8988T (cell line): ENCODE data around the gene KY.

ENCODE experiments used
- DNase-seq: peaks from one replicate; pipeline ENCODE4 v3.0.0; 2011

Gene KY

GRCh38 chr3:134618478-134619300 is 32.1 kb downstream of the KY start:
- DNase-seq, result no peak

- no peak for DNase-seq
Measured at GRCh38 chr3:134617608-134618477, 33.0 kb downstream of the KY start.

- DNase-seq, result no peak
Measured at GRCh38 chr3:134615743-134616142, 35.1 kb downstream of the KY start.

DNA sequence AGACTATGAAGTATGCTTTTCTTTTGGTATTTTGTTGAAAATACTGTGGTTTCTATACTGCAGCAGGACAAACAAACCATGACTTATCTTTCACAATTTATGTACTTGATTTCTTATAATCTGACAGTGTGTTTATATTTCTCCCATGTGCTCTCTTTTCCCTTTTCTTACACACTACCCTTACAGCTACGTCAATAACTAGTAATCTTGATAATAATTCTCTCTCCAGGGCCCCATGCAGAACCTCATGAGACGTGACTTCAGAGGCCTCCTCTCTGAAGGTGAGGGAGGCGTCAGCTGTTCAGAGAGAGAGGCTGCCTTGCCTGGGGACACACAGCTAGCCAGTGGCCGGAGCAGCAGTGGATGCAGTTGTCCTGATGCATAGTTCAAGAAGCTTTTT is 35.9 kb downstream of the KY start:
- DNase-seq, result no peak

DNA sequence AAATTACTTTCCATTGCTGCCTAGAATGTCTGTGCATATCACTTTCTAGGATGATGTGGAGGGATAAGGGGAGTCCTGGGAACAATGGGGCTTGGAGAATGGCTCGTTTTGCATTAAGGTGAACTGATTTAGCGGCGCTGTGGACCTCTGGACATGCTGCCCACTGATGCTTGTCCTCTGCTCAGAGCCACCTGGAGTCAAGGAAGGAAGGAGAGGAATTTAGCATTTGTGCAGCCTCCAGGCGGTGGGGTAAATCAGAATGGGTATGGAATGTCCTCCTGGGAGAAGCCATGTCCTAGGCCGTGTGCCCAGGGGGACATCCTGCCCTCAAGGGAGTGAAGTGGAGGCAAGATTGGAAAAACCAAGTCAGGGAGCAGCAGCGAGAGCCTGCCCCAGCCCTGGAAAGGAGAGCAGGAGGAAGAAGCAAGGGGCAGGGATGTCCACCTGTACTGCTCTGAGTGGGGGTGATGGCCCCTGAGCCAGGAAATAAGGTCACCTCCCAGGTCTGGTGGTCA is 37.8 kb downstream of the KY start:
- DNase-seq, result no peak

GRCh38 chr3:134611516-134611915 is 39.3 kb downstream of the KY start:
- DNase-seq, result no peak

GRCh38 chr3:134610432-134611385 is 40.1 kb downstream of the KY start:
- no peak for DNase-seq

GRCh38 chr3:134609821-134610431 is 40.9 kb downstream of the KY start:
- no peak for DNase-seq

GRCh38 chr3:134608771-134609435 is 41.9 kb downstream of the KY start:
- no peak for DNase-seq

- no peak for DNase-seq
Measured at GRCh38 chr3:134608023-134608770, 42.6 kb downstream of the KY start.

- no peak for DNase-seq
Measured at GRCh38 chr3:134607054-134608022, 43.5 kb downstream of the KY start.

- DNase-seq, result no peak
Measured at GRCh38 chr3:134606033-134607025, 44.5 kb downstream of the KY start.

DNA sequence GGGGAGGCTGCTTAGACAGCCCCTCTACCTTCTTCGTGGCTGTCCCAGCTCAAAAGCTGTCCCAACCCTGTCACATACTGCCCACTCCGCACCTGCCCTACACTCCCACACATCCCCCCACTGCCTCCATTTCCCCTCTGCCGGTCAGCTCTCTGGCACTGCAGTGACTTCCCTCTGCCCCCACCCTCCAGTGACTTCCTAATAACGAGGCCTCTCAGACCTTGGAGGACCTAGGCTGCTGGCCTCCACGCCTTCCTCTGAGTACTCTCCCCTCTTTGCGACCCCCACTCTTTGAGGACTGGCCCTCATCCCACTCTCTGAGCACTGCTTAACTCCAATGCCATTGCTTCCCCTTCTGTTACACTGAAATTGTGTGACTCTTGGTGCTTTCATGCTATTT is 45.3 kb downstream of the KY start:
- no peak for DNase-seq

DNA sequence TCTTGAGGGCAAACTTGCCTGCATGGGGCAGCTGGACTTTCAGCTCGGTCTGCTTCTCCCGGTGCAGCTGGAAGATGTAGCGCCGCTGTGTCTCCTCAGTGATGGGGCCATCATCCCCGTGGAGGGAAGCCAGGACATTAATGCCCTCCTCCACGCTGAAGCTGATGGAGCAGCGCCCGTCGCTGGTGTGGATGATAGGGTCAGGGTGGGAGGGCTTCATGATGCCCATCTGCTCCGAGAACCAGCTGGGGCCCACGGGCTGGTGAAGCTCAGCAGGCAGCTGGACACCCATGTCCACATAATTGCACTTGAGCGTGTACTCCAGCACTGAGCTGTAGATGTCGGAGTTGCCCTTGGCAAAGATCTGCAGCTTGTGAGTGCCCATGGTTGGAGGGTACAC is 46.9 kb downstream of the KY start:
- DNase-seq, result no peak

DNA sequence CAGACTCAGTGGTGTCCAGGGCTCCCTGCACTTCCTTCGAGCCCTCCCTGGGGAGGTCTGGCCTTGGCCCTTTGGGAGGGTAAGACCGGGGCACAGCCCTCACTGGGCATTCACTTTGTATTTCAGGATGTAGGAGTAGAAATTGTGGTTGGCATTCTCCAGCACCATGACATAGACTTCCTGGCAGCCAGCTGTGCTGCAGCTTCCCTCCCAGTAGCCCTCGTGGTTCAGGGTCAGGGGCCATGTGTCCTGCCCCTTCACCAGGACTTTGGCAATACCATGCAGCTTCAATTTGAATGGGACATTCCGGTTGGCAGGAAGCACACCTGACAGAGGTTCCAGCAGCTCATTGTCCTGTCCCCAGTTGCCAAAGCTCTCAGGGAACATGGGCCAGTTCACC is 47.3 kb downstream of the KY start:
- no peak for DNase-seq

DNA sequence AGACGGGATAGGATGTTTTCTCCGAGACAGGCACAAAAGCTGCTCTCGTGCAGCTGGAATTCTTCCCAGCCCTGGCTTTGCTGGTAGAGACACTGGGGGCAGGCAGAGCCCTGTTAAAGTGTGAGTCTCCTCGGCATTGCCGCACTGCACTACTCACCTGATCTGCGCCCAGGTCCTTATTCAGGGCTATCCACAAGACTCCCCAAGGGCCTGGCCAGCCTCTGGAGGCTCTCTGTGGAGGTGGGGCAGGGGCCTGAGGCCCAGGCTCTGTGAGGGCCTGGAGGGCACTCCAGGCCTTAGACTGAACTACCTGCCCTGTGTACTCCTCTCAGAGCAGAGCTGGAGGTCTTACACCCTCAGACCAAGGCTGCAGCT is 48.4 kb downstream of the KY start:
- no peak for DNase-seq

GRCh38 chr3:134601539-134602439 is 49.0 kb downstream of the KY start:
- no peak for DNase-seq
